Nephron (organoid): ENCODE results near the gene ACBD6.
"Not testable (repeated sequence)": the region's sequence is repeated elsewhere in the genome, so short reads cannot be mapped to it uniquely, and the experiment has no call there.

Experiments
- H3K27ac Mint-ChIP-seq, 3 experiments: 2 replicates each; pipeline ENCODE4 v1.8.0; 2020; ENCODE audit warnings: mixed read lengths in 3 of 3, mild to moderate bottlenecking in 2 of 3, moderate library complexity in 1 of 3
- H3K27me3 Mint-ChIP-seq: 2 replicates; pipeline ENCODE4 v1.8.0; 2021; ENCODE audit warnings: low read depth, mild to moderate bottlenecking, moderate library complexity, mixed read lengths
- H3K36me3 Mint-ChIP-seq: 2 replicates; pipeline ENCODE4 v1.8.0; 2020; ENCODE audit warnings: low read depth, mixed read lengths
- H3K4me1 Mint-ChIP-seq: 2 replicates; pipeline ENCODE4 v1.8.0; 2020; ENCODE audit warnings: mixed read lengths
- H3K4me3 Mint-ChIP-seq, 3 experiments: 2 replicates each; pipeline ENCODE4 v1.8.0; 2020; ENCODE audit warnings: mild to moderate bottlenecking in 3 of 3, mixed read lengths in 3 of 3, moderate library complexity in 2 of 3
- H3K9me3 Mint-ChIP-seq: 2 replicates; pipeline ENCODE4 v1.8.0; 2020; ENCODE audit warnings: mixed read lengths
- CTCF ChIP-seq, 3 experiments: fragments of 200-600 bp; sonication (generic); IDR thresholded peaks; one replicate each; pipeline ENCODE4 v1.5.0; 2021; ENCODE audit warnings: antibody characterized with exemption in 3 of 3; ENCODE audit not compliant: unreplicated experiment in 3 of 3

ACBD6 gene

GRCh38 chr1:180421614-180422013 lies 80.8 kb downstream of the ACBD6 start:
- no peak overlapping the region for H3K27ac Mint-ChIP-seq
- H3K27me3 Mint-ChIP-seq, result no peaks in the 10 kb centered on the region
- no peak for TF ChIP-seq CTCF (IDR thresholded peaks at IDR 0.05; ENCODE audit: unreplicated experiment in 3 of 3)
- H3K4me1 Mint-ChIP-seq, result peaks cover 13% of the 10 kb centered on the region
- H3K9me3 Mint-ChIP-seq, result peaks cover 9% of the 10 kb centered on the region
- H3K36me3 Mint-ChIP-seq, result peaks cover 31% of the 10 kb centered on the region
- no peak overlapping the region for H3K4me3 Mint-ChIP-seq

GRCh38 chr1:180421145-180421544 lies 81.2 kb downstream of the ACBD6 start:
- H3K36me3 Mint-ChIP-seq, result peaks cover 35% of the 10 kb centered on the region
- H3K4me3 Mint-ChIP-seq, H3K27ac Mint-ChIP-seq, H3K27me3 Mint-ChIP-seq, H3K9me3 Mint-ChIP-seq, H3K4me1 Mint-ChIP-seq: not testable (repeated sequence)

- Mint-ChIP-seq H3K9me3 (no peaks in the 10 kb centered on the region), H3K27me3 (no peaks in the 10 kb centered on the region), H3K4me3 (no peak overlapping the region), H3K27ac (no peak overlapping the region), H3K4me1 (no peaks in the 10 kb centered on the region), H3K36me3 (peaks cover 36% of the 10 kb centered on the region)
- TF ChIP-seq CTCF (IDR thresholded peaks at IDR 0.05; ENCODE audit: unreplicated experiment in 3 of 3), result peak; percentile 30 to 67 (median 40)
These were observed 86.3 kb downstream of the ACBD6 start for GRCh38 chr1:180415985-180416633.

GRCh38 chr1:180415236-180415848 lies 87.0 kb downstream of the ACBD6 start:
- Mint-ChIP-seq H3K36me3 (peaks cover 36% of the 10 kb centered on the region), H3K9me3 (no peaks in the 10 kb centered on the region), H3K4me1 (no peaks in the 10 kb centered on the region), H3K27me3 (no peaks in the 10 kb centered on the region), H3K4me3 (no peak overlapping the region), H3K27ac (no peak overlapping the region)
- no peak for TF ChIP-seq CTCF (IDR thresholded peaks at IDR 0.05; ENCODE audit: unreplicated experiment in 3 of 3)

- Mint-ChIP-seq H3K4me1 (no peaks in the 10 kb centered on the region), H3K4me3 (no peak overlapping the region), H3K27ac (no peak overlapping the region), H3K9me3 (no peaks in the 10 kb centered on the region), H3K36me3 (peaks cover 40% of the 10 kb centered on the region), H3K27me3 (no peaks in the 10 kb centered on the region)
- no peak for TF ChIP-seq CTCF (IDR thresholded peaks at IDR 0.05; ENCODE audit: unreplicated experiment in 3 of 3)
These were observed 89.8 kb downstream of the ACBD6 start for GRCh38 chr1:180412583-180412982.

- H3K9me3 Mint-ChIP-seq, H3K4me1 Mint-ChIP-seq, H3K27me3 Mint-ChIP-seq, H3K4me3 Mint-ChIP-seq, H3K27ac Mint-ChIP-seq: not testable (repeated sequence)
- peaks cover 37% of the 10 kb centered on the region for H3K36me3 Mint-ChIP-seq
These were observed 94.2 kb downstream of the ACBD6 start for GRCh38 chr1:180408128-180408527.

- Mint-ChIP-seq H3K27ac (peak overlapping the region in 1 of 3 experiments; percentile 28), H3K4me1 (no peaks in the 10 kb centered on the region), H3K9me3 (no peaks in the 10 kb centered on the region), H3K36me3 (peaks cover 29% of the 10 kb centered on the region), H3K27me3 (no peaks in the 10 kb centered on the region), H3K4me3 (no peak overlapping the region)
- no peak for TF ChIP-seq CTCF (IDR thresholded peaks at IDR 0.05; ENCODE audit: unreplicated experiment in 3 of 3)
These were observed 95.3 kb downstream of the ACBD6 start for GRCh38 chr1:180407051-180407450.
